ENCODE measurements around the gene ITGAV.

- TF ChIP-seq ZNF274 (IDR thresholded peaks at IDR 0.05; ENCODE audit: low read depth, low read length) (no peak), SUZ12 (IDR thresholded peaks at IDR 0.05; ENCODE audit: extremely low read depth, insufficient read depth, insufficient read length) (no peak)
These were observed 47.1 kb downstream of the ITGAV start for GRCh38 chr2:186636800-186637496.

Measured in NT2/D1 (cell line).